Raji (cell line): ENCODE measurements around the gene CCDC142.

Source experiments
- POLR2A ChIP-seq: IDR thresholded peaks from 2 replicates; pipeline ENCODE4 v1.6.1; 2011; ENCODE audit warnings: low read depth, low read length, control low read depth; ENCODE audit not compliant: insufficient read depth

The CCDC142 gene

DNA sequence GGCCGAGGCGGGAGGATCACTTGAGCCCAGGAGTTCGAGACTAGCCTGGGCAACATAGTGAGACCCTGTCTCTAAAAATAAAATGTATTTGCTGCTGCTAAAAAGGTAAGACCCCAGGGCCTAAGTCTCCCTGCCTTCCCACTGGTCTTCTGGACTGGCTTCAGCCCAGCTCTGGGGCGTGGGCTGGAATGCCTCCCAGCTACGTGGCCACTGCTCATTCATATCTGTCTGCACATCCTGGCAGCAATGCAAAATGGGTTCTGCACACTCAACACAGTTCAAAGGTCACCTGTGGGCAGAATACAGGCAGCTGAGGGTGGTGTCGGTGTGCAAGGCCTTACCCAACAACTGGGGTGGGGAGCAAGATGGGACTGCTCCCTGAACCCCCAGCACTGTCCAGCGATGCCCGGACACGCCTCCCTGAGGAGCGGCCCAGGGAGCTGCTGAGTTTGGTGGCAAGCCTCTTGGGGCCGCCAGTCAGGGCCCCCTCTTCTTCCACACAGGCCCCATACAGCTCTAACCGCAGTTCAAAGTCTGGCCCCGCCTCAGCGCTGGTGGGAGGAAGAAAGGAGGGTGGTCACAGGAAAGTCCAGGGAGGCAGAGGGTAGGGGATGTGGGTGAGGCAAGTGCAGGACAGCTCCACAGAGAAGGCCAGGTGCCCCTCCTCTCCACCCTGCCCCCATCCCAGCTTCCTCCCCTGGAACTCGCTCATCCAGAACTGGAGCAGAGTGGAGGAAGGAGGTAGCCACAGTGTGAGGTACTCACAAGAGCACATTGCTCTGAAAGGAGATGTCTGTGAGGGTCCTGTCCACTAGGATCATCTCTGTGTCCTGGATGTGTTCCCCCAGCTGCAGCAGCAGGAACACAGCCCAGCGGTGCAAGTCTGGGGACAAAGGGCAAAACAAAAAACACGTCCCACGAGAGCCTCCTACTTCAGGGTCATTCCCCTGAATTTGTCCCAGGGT, 53.0 kb downstream of the CCDC142 start:
- no peak for TF ChIP-seq POLR2A

DNA sequence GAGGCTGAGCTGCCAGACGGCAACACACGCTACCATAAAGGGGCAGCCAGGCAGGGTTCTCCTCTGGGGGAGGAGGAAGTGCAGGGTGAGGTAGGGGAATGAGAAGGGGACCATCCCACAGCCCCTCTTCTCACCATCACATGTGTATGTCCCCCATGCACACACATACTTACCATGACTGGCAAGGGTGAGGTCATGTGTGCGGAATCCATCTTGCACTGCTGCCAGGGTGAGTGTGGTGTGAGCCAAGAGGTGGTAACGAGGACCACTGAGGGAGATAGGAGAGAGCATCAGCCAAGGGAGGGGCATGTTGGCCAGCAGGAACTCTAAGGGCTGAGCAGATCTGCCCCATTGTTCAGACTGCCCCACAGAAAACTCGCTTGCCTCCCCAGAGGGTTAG, 54.1 kb downstream of the CCDC142 start:
- no peak for TF ChIP-seq POLR2A

DNA sequence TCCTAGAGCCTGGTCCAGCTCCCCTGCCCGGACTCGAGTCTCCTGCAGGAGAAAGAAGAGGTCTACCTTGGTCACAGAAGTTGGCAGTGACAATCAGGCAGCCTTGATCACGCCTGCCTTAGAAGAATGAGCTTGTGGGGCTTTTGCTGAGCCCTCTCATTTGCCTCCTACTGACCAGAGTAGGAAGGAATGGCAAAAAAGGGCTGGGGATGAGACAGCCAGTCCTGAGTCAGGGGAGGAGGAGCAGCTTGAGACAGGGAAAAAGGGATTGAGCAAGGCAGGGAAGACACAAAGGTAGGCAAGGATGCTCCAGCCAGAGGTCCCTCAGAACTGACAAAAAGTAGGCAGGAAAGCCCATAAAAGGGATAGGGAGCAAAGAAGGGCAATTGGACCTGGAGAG, 55.2 kb downstream of the CCDC142 start:
- no peak for TF ChIP-seq POLR2A

DNA sequence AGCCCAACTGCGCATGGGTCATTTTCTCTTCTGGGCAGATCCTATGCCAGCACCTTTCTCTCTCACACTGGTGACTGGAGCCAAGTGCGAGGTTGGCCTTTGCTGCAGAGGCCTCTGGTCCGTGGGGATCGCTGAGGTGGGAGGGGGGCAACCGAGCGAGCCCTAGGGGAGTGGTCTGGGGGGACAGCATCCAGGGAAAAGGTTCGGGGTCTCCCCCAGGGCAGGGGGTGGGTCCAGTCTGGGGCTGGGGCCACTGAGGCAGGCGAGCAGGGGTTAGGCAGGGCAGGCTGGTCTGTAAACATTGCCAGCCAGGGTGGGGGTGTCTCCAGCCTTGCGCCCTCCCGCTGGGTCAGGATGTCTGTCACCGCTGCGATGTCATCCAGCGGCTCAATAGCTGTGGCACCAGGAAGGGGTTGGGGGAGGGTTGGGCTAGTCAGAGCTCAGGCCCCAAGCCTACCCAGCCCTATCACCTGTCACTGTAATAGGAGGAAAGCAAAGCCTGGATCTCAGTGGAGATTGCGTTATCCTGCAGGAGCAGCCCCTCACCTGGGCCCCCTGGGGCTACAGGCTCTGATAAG, 56.5 kb downstream of the CCDC142 start:
- TF ChIP-seq POLR2A = no peak

DNA sequence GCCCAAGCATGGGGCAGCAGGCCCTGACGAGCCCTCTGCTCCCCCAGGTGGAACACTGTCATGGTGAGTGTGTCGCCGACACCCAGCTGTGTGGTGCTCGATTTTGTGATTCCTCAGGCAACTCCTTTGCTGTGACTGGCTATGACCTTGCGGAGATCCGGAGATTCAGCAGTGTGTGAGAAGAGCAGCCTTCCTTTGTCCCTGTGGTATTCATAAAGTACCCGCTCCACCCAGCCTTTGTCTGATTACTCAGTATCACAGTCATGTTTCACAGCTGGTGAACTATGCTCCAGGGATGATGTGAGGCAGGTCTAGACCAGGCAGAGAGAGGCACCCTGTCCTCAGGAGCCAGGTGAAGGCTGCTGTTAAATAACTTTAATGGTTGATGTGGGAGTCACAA, 57.3 kb downstream of the CCDC142 start:
- TF ChIP-seq POLR2A = no peak

DNA sequence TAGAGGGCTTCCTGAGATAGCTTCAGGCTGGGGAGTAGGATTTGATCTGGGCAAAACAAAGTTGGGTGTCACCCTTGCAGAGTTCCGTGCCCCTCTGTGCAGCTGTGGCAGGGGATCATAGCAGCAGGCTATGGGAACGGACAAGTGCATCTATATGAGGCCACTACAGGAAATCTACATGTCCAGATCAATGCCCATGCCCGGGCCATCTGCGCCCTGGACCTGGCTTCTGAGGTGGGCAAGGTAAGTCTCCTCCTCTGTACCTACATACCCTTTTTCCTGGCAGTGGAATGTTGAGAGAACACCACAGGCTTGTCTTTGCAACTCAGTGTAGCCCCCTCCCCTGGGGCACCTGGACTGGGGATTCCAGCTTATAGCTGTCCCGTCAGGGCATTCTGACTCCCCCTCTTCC, 57.8 kb downstream of the CCDC142 start:
- TF ChIP-seq POLR2A = no peak

DNA sequence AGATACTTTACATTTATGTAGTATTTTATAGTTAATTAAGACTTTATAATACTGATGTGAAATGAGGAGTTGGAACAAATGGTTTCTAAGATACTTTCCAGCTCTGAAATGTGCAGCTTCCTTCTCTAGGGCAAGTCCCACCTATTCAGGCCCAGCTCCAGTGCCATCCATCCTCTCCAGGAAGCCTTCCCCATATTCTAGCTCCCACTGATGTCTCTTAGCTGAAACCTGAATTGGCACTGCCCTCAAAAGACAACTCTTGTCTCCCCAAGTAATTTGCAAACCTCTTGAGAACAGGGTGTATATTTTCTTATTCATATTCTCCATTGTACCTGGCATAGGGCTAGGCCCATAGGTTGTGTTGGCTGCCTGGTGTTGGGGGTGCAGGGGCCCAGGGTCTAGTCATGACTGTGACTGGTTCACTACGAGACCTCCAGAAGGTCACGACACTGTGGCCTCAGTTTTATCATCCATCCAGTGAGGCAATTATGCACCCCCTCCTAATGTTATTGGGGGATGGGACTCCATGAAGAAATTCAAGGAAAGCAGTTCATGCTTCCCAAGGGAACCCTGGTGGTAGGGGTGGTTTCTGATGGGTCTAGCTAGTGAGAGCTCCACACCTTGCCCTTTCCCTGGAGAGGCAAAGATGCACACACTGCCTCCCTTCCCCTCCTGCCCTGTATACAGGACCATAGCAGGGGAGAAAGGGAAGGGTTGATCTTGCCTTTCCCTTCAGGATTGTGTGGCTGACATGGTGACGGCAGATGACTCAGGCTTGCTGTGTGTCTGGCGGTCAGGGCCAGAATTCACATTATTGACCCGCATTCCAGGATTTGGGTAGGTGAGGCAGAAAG, 58.4 kb downstream of the CCDC142 start:
- TF ChIP-seq POLR2A = no peak
